ENCODE data around the gene PKDCC. TPM values are rescaled to one million over a fixed set of nuclear protein-coding genes. Genes with fewer than 3 reads are reported as not detected.

PKDCC gene
- total and polyA plus RNA-seq, 10 donors: 19.8 to 81.9 (median 44.4) TPM

DNA sequence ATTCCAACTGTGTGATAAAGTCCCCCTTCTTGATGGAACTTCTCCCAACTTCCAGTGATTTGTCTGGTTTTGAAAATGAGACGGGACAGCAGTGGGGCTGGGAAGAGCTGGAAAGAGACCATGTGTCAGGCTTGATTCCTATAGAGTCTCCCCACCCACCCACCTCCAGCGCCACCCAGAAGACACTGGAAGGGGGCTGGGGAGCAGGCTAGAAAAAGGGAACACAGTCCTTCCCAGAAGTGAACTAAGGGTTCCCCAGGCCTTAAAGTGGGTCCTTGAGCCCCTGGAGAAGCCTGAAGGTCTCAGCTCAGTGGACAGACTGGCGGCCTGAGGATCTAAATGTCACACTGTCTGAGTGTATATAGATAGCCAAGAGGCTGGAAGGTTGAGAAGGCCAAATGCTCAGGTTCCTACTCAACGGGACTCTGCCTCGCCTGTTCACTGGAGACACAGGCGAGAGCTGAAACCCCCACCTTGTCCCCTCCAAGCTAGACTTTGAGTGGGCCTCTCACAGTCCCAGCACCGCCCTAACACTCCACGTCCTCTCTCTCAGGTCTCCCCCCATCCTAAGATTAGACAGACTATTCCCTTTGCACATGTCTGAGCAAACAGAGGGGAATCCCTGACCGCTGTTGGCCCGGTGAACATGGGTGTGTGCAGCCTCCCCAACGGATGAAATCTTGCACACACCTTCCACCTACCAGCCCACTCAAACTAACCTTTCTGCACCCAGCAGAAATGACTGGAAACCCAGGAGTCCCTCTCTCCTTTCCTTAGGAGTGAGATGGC is 1.6 kb downstream of the PKDCC start:
- Histone ChIP-seq H3K4me3 (peak overlapping the region; percentile 12 to 81 (median 51)), H3K4me1 (peaks cover 6 to 30% (median 13%) of the 10 kb centered on the region in 6 donors), H3K27ac (peak overlapping the region in 7 of 8 donors; percentile 61 to 82 (median 77)), H3K9me3 (no peaks in the 10 kb centered on the region), H3K36me3 (no peaks in the 10 kb centered on the region), H3K27me3 (replicated peaks in 1 of 7) (peaks cover 0 to 54% (median 17%) of the 10 kb centered on the region in 7 donors)
- 73 to 85% (median 81%) methylated on average over 11 of the region's 11 CpGs for WGBS, 5 donors
- intact Hi-C loops (cut with DNase I; ENCODE audit: low total_unique reads): no loop called here
- DNase-seq: peak; percentile 62
- TF ChIP-seq POLR2AphosphoS5 (IDR thresholded peaks at IDR 0.05) (no peak), POLR2A (IDR thresholded peaks at IDR 0.05) (no peak)
- TF ChIP-seq, protein P1, sequence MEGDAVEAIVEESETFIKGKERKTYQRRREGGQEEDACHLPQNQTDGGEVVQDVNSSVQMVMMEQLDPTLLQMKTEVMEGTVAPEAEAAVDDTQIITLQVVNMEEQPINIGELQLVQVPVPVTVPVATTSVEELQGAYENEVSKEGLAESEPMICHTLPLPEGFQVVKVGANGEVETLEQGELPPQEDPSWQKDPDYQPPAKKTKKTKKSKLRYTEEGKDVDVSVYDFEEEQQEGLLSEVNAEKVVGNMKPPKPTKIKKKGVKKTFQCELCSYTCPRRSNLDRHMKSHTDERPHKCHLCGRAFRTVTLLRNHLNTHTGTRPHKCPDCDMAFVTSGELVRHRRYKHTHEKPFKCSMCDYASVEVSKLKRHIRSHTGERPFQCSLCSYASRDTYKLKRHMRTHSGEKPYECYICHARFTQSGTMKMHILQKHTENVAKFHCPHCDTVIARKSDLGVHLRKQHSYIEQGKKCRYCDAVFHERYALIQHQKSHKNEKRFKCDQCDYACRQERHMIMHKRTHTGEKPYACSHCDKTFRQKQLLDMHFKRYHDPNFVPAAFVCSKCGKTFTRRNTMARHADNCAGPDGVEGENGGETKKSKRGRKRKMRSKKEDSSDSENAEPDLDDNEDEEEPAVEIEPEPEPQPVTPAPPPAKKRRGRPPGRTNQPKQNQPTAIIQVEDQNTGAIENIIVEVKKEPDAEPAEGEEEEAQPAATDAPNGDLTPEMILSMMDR (IDR thresholded peaks at IDR 0.05 in 8 of 11, conservative IDR thresholded peaks at IDR 0.05 in 3 of 11): no peak

DNA sequence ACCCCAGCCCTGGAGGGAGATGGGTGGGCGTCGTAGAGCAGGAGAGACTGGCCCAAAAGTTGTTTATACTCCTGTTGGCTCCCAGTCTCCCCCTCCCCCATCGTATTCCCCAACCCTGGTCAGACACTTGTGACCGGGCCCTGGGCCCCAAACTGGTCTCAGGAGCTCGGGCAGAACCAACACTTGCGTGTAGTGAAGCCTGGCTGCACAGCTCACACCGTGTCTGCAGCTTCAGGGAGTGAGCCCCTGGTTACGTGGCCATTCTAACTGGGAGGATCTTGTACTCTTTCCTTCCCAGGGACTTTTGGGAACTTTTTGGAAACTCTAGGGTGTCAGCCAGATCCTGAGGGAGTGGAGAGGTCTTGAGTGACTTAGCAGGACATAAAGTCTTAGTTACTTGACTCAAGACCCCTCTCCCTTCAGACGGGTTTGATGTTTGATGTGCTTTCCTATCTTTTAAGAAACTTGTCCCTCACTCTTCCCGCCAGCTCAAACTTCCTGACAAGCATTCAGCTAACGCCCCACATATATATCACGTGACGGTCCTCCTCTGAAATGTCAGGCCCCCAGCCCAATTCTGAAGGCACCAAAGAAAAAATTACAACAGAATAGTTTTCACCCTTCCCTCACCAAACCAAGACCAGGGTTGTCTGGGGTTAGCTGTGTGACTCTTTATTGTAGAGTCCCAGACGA is 2.3 kb downstream of the PKDCC start:
- no peak for TF ChIP-seq POLR2AphosphoS5 (IDR thresholded peaks at IDR 0.05)
- TF ChIP-seq, protein P1 (IDR thresholded peaks at IDR 0.05 in 8 of 11, conservative IDR thresholded peaks at IDR 0.05 in 3 of 11): no peak
- TF ChIP-seq POLR2A (IDR thresholded peaks at IDR 0.05): no peak
- peak overlapping the region in 7 of 8 donors; percentile 61 to 82 (median 77) for H3K27ac ChIP-seq
- H3K27me3 ChIP-seq (replicated peaks in 1 of 7): peaks cover 0 to 54% (median 17%) of the 10 kb centered on the region in 7 donors
- 68 to 84% (median 79%) methylated on average over 13 to 14 of the region's 14 CpGs for WGBS, 5 donors
- peaks cover 0 to 4% (median 0%) of the 10 kb centered on the region in 6 donors for H3K36me3 ChIP-seq
- peaks cover 6 to 30% (median 15%) of the 10 kb centered on the region in 6 donors for H3K4me1 ChIP-seq
- peak; percentile 62 for DNase-seq
- intact Hi-C loops (cut with DNase I; ENCODE audit: low total_unique reads): no loop called here
- peak overlapping the region; percentile 12 to 81 (median 51) for H3K4me3 ChIP-seq
- no peaks in the 10 kb centered on the region for H3K9me3 ChIP-seq

DNA sequence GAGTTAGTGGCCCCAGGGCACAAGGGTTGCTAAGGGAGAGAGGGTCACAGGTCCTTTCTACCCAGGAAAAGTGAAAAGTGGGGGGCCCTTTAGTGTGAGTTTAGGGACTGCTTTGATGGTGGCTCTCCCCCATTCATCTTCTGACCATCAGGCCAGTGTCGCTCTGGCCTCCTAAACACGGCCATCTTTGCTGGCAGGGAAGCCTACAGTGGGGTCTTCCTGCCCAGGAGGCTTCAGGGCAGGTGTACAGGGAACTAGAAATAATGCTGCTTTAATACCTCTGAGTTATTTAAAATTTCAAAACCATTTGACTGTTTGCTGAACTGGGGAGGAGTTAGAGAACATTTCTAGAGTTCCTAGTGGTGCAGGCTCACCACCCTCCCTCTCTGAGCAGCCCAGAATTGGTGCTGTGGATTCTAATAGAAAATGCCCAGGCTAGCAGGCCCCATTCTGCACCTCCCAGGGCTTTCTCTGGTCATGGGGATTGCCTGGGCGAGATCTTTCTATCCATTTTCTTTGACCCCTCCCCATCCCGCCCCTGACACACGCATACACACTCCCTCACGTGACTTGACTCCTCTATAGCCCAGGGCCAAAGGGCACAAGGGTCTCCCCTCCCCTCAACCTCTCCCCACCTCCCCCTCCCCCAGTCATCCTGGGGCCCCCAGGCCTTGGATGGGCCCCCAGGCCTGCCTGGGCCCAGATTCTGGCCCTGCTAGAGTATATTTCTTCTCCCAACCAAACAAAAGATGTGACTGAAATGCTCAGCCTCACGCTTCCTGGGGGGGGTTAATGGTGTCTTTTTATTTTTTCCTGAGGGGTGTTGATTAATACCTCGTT is 3.1 kb downstream of the PKDCC start:
- Histone ChIP-seq H3K27me3 (replicated peaks in 1 of 7) (peaks cover 0 to 52% (median 17%) of the 10 kb centered on the region in 7 donors), H3K9me3 (no peaks in the 10 kb centered on the region), H3K4me3 (peak overlapping the region in 6 of 8 donors; percentile 14 to 81 (median 52)), H3K4me1 (peaks cover 6 to 30% (median 15%) of the 10 kb centered on the region in 6 donors), H3K36me3 (peaks cover 0 to 8% (median 0%) of the 10 kb centered on the region in 6 donors), H3K27ac (peak overlapping the region in 7 of 8 donors; percentile 61 to 82 (median 77))
- intact Hi-C loops (cut with DNase I; ENCODE audit: low total_unique reads): no loop called here
- peak; percentile 18 for DNase-seq
- WGBS, 5 donors: 70 to 88% (median 78%) methylated on average over 8 of the region's 8 CpGs
- no peak for TF ChIP-seq POLR2AphosphoS5 (IDR thresholded peaks at IDR 0.05)
- no peak for TF ChIP-seq POLR2A (IDR thresholded peaks at IDR 0.05)
- TF ChIP-seq, protein P1 (IDR thresholded peaks at IDR 0.05 in 8 of 11, conservative IDR thresholded peaks at IDR 0.05 in 3 of 11): no peak
